ENCODE results near the gene TOP1. TPM values are rescaled to one million over a fixed set of nuclear protein-coding genes. Genes with fewer than 3 reads are reported as not detected.

Gene TOP1
- total and polyA plus RNA-seq, 2 of the 4 experiments (the other 2 are of a cell fraction), result 14.0 to 21.5 TPM

DNA sequence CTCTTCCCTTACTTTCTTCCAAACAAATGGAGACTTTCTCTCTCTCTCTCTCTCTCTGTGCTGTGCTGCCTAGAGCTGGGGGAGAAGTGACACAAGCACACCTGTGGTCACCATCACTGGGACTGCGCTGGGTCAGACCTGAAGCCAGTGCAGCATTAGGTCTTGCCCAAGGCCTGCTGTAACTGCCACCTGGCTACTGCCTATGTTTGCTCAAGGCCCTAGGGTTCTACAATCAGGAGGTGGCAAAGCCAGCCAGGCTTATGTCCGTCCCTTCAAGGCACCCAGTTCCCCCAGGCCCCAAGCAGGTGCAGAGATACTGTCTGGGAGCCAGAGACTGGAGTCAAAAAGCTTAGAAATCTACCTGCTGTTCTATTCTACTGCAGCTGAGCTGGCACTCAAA is 49.4 kb upstream of the TOP1 start:
- Histone ChIP-seq H3K18ac (ENCODE audit: low read depth, low read length) (no peak overlapping the region), H3K4me2 (ENCODE audit: low read depth, low read length) (no peak overlapping the region), H3K4me1 (ENCODE audit: control insufficient read depth, insufficient read depth, low read length) (peaks cover 2% of the 10 kb centered on the region), H2AFZ (replicated peaks; ENCODE audit: low read length, poor library complexity) (no peak overlapping the region), H3K36me3 (ENCODE audit: control insufficient read depth, insufficient read depth, low read length) (no peaks in the 10 kb centered on the region), H3K27ac (ENCODE audit: insufficient read depth, low read length) (no peak overlapping the region), H2AK9ac (replicated peaks; ENCODE audit: low read depth, low read length, poor library complexity) (no peak overlapping the region), H2BK120ac (ENCODE audit: low read depth, low read length) (no peak overlapping the region), H3K14ac (replicated peaks; ENCODE audit: low read depth, low read length) (no peak overlapping the region), H3K9ac (ENCODE audit: low read depth, low read length) (no peak overlapping the region), H3K4me3 (ENCODE audit: insufficient read depth, low read depth, low read length) (no peak overlapping the region), H4K91ac (ENCODE audit: insufficient read depth, low read depth, low read length) (no peak overlapping the region), H3K9me1 (ENCODE audit: insufficient read depth, low read length) (peaks cover 5% of the 10 kb centered on the region; the same call in 1 of the 2 replicates), H2BK5ac (ENCODE audit: low read depth, low read length, poor library complexity, severe bottlenecking) (no peak overlapping the region), H4K8ac (ENCODE audit: low read depth in 2 of 2, low read length in 2 of 2) (no peak overlapping the region), H4K5ac (ENCODE audit: low read depth, low read length) (no peak overlapping the region), H3K4ac (ENCODE audit: low read depth, low read length) (no peak overlapping the region), H3K27me3 (ENCODE audit: control insufficient read depth, insufficient read depth, low read length) (no peaks in the 10 kb centered on the region), H3K9me3 (ENCODE audit: control insufficient read depth, insufficient read depth, low read length) (no peaks in the 10 kb centered on the region), H3K79me1 (ENCODE audit: low read depth in 1 of 2, low read length in 2 of 2) (peaks cover 3 to 21% of the 10 kb centered on the region in 2 experiments; a peak in 2 of 4 replicates), H2BK20ac (ENCODE audit: low read depth, low read length) (no peak overlapping the region), H3K23ac (ENCODE audit: low read depth, low read length) (no peak overlapping the region), H4K20me1 (ENCODE audit: insufficient read depth, low read length) (no peaks in the 10 kb centered on the region; the same call in 1 of the 2 replicates), H3K56ac (ENCODE audit: extremely low read depth, insufficient read depth, low read length) (no peak overlapping the region), H2BK15ac (ENCODE audit: low read depth, low read length) (no peak overlapping the region), H2AK5ac (ENCODE audit: low read depth, low read length) (no peak overlapping the region)
- ChIA-PET POLR2A (ENCODE audit: unreplicated experiment) (no interaction called here), CTCF (interaction anchor here (1.3 kb wide), 1 partner anchor 16 kb away, joined by 5 read pairs; no protein-coding TSS in a partner anchor)
- DNase-seq, result no peak
- dilution Hi-C loops (cut with HindIII; ENCODE audit: low sequenced_read_pairs, unreplicated experiment) (no loop called here), intact Hi-C loops (cut with micrococcal nuclease) (no loop called here), in situ Hi-C loops (cut with MboI; ENCODE audit: low sequenced_read_pairs) (loop anchor here (10.0 kb wide), 1 partner anchor 366 kb away; the partner anchor contains the start of gene LPIN3)
- BruUV-seq (replicated peaks), result no TSS peak
- ATAC-seq (ENCODE audit: low read depth), result no peak
- no peak for TF ChIP-seq FOS (IDR thresholded peaks at IDR 0.05; ENCODE audit: low read depth, low read length)
- TF ChIP-seq POLR2A (IDR thresholded peaks at IDR 0.05; ENCODE audit: low read depth, low read length), result no peak
- TF ChIP-seq MXI1 (IDR thresholded peaks at IDR 0.05; ENCODE audit: borderline replicate concordance, low read depth, low read length), result no peak
- TF ChIP-seq CEBPB (IDR thresholded peaks at IDR 0.05; ENCODE audit: low read depth, low read length), result no peak
- no peak for TF ChIP-seq ELK1 (IDR thresholded peaks at IDR 0.05; ENCODE audit: borderline replicate concordance, low read depth, low read length)
- WGBS, 2 experiments (ENCODE audit: extremely low coverage in 2 of 2, insufficient read length in 1 of 2), result 86% methylated on average over 2 of the region's 2 CpGs; no CpG with 5 or more reads in 1 of the 2 experiments
